HCT116 (cell line): Measurements from ENCODE around the gene CHN1. TPM values are rescaled to one million over a fixed set of nuclear protein-coding genes. Genes with fewer than 3 reads are reported as not detected.

Experiments used
- ATAC-seq: fragments of 200-7000 bp; cut with Tn5 transposase; 2 replicates; pipeline ENCODE4 v1.9.1; 2020; ENCODE audit warnings: mild to moderate bottlenecking, moderate library complexity
- BruUV-seq: library from RNA; stranded (reverse); fragments of 400-500 nt; replicated peaks from 2 replicates; lab custom pipeline; 2021; lab: Mats Ljungman, UMichigan
- CTCF ChIA-PET: fragments of 300-600 bp; sonication (Branson Sonifier 250); formaldehyde crosslinking; loops from one replicate; lab custom pipeline; 2021; ENCODE audit warnings: antibody characterized with exemption; lab: Charles Lee
- POLR2A ChIA-PET: fragments of 300-600, 350-600 bp; sonication (Branson Sonifier 250); formaldehyde crosslinking; loops from one replicate; lab custom pipeline; 2021; ENCODE audit warnings: antibody characterized with exemption; lab: Charles Lee
- RAD21 ChIA-PET, 2 experiments: fragments of 300-600 bp; sonication (Branson Sonifier 250); formaldehyde crosslinking; loops; one replicate each; lab custom pipeline; 2023; ENCODE audit warnings: low total read pairs in 2 of 2; ENCODE audit not compliant: uncharacterized antibody in 2 of 2, unreplicated experiment in 2 of 2, low non-redundant PET in 1 of 2; lab: Charles Lee
- DNase-seq: peaks from one replicate; pipeline ENCODE4 v3.0.0-alpha.2; 2010; ENCODE audit warnings: low read depth, low spot score
- H2AFZ ChIP-seq: fragments of 200-600 bp; shearing (Covaris generic), sonication (generic); 2 replicates; pipeline ENCODE4 v1.6.1; 2017; ENCODE audit warnings: low read depth, mixed run types, mixed read lengths, antibody characterized with exemption, low read length; ENCODE audit not compliant: poor library complexity, severe bottlenecking
- H3K27ac ChIP-seq: 2 replicates; pipeline ENCODE4 v1.5.1; 2012; ENCODE audit warnings: low read depth, low read length
- H3K27me3 ChIP-seq: fragments of 200-600 bp; sonication (generic); 2 replicates; pipeline ENCODE4 v1.6.1; 2016; ENCODE audit warnings: mixed run types, low read length, mixed read lengths; ENCODE audit not compliant: insufficient read depth
- H3K36me3 ChIP-seq, 2 experiments: fragments of 200-500 bp in 1 of 2; fragments of 200-600 bp in 1 of 2; sonication (Bioruptor generic) in 1 of 2; sonication (generic) in 1 of 2; 2 replicates each; pipeline versions ENCODE4 v1.5.1 to v1.6.1; 2014 to 2016; ENCODE audit warnings: low read length in 2 of 2, inconsistent platforms in 1 of 2, mixed read lengths in 1 of 2, mixed run types in 1 of 2; ENCODE audit not compliant: insufficient read depth in 2 of 2, control insufficient read depth in 1 of 2
- H3K4me1 ChIP-seq, 2 experiments: fragments of 200-600 bp in 1 of 2; sonication (generic) in 1 of 2; 2 replicates each; pipeline versions ENCODE4 v1.5.1 to v1.6.1; 2012 to 2017; ENCODE audit warnings: low read length in 2 of 2, inconsistent platforms in 1 of 2, mild to moderate bottlenecking in 1 of 2, mixed read lengths in 1 of 2, mixed run types in 1 of 2, moderate library complexity in 1 of 2; ENCODE audit not compliant: insufficient read depth in 2 of 2, control insufficient read depth in 1 of 2
- H3K4me2 ChIP-seq: fragments of 200-600 bp; sonication (generic); 2 replicates; pipeline ENCODE4 v1.6.1; 2017; ENCODE audit warnings: mixed run types, low read length, mixed read lengths
- H3K4me3 ChIP-seq, 2 experiments: fragments of 200-600 bp in 1 of 2; sonication (generic) in 1 of 2; replicated peaks in 1 of 2; 2 replicates each; pipeline ENCODE4 v1.5.1; 2011 to 2016; ENCODE audit warnings: low read length in 2 of 2, control low read depth in 1 of 2, low read depth in 1 of 2, mild to moderate bottlenecking in 1 of 2, mixed read lengths in 1 of 2, mixed run types in 1 of 2
- H3K79me2 ChIP-seq: fragments of 200-600 bp; sonication (generic); 2 replicates; pipeline ENCODE4 v1.6.1; 2017; ENCODE audit warnings: mild to moderate bottlenecking, mixed run types, low read length, moderate library complexity, mixed read lengths; ENCODE audit not compliant: insufficient read depth
- H3K9ac ChIP-seq: fragments of 200-600 bp; sonication (generic); 2 replicates; pipeline ENCODE4 v1.6.1; 2016; ENCODE audit warnings: low read length, mixed read lengths
- H3K9me2 ChIP-seq: fragments of 200-600 bp; sonication (generic), shearing (Covaris generic); 2 replicates; pipeline ENCODE4 v1.6.1; 2017; ENCODE audit warnings: mixed run types, mild to moderate bottlenecking, moderate library complexity; ENCODE audit not compliant: insufficient read depth
- H3K9me3 ChIP-seq, 2 experiments: fragments of 200-500 bp in 1 of 2; fragments of 200-600 bp in 1 of 2; sonication (Bioruptor generic) in 1 of 2; sonication (generic) in 1 of 2; 2 replicates each; pipeline ENCODE4 v1.6.1; 2014 to 2017; ENCODE audit warnings: low read length in 2 of 2, mixed read lengths in 2 of 2, inconsistent platforms in 1 of 2, low read depth in 1 of 2, mild to moderate bottlenecking in 1 of 2, mixed run types in 1 of 2, moderate library complexity in 1 of 2; ENCODE audit not compliant: control insufficient read depth in 1 of 2, insufficient read depth in 1 of 2
- H4K20me1 ChIP-seq: fragments of 200-600 bp; sonication (generic), shearing (Covaris generic); 2 replicates; pipeline ENCODE4 v1.6.1; 2017; ENCODE audit warnings: mixed run types, mild to moderate bottlenecking, moderate library complexity; ENCODE audit not compliant: insufficient read depth
- CEBPB ChIP-seq: IDR thresholded peaks from 2 replicates; pipeline ENCODE4 v1.6.1; 2012; ENCODE audit warnings: low read depth
- JUND ChIP-seq: IDR thresholded peaks from 2 replicates; pipeline ENCODE4 v1.6.1; 2012
- SRF ChIP-seq: IDR thresholded peaks from 2 replicates; pipeline ENCODE4 v1.6.1; 2012; ENCODE audit warnings: low read depth
- ZFX ChIP-seq: fragments of 450-650 bp; IDR thresholded peaks from 2 replicates; pipeline ENCODE4 v1.6.1; 2017
- intact Hi-C: fragments of 100-400 bp; cut with micrococcal nuclease; formaldehyde crosslinking; loops from 2 replicates; pipeline ENCODE4 v1.10.0; 2022
- total RNA-seq: library from RNA; stranded (reverse); gene quantifications from one replicate; pipeline ENCODE4 v1.2.1, GENCODE V29; 2021; ENCODE audit not compliant: unreplicated experiment
- TF ChIP-seq, protein P1 (sequence below), 3 experiments: fragments of 200-600 bp in 1 of 3; sonication (generic) in 1 of 3; IDR thresholded peaks in 2 of 3; conservative IDR thresholded peaks in 1 of 3; 2 replicates each; pipeline ENCODE4 v1.5.1; 2012 to 2017; ENCODE audit warnings: low read depth in 2 of 3, low read length in 2 of 3, antibody characterized with exemption in 1 of 3, borderline replicate concordance in 1 of 3, control low read depth in 1 of 3, mild to moderate bottlenecking in 1 of 3, mixed read lengths in 1 of 3, mixed run types in 1 of 3, moderate library complexity in 1 of 3; ENCODE audit not compliant: insufficient read depth in 1 of 3

The CHN1 gene
- total RNA-seq, 1 experiment from 2014 or later, result 3.6 TPM

DNA sequence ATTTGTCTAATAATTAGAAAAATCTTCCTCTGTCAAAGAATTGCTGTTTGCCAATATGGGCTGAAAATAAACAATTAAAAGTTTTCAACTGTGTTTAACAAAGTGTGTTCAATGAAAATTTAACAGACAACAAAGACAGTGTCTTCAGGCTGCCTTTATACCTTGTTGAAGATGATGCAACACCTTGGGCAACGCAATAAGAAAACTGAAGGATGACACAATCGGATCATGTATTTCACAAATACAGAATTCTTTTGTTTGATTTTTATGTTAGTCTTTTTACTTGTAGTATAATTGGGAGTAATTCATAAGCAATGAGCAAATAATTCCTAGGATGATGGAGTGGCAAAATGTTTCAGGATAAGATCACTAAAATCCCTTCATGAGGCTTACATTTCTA is 27.8 kb downstream of the CHN1 start:
- no peaks in the 10 kb centered on the region for H3K79me2 ChIP-seq
- H3K36me3 ChIP-seq, result no peaks in the 10 kb centered on the region
- POLR2A ChIA-PET, result no interaction called here
- H3K27me3 ChIP-seq, result no peaks in the 10 kb centered on the region
- no TSS peak for BruUV-seq
- H3K9me3 ChIP-seq, result no peaks in the 10 kb centered on the region
- ATAC-seq (no peak), DNase-seq (no peak)
- no peak overlapping the region for H2AFZ ChIP-seq
- H3K27ac ChIP-seq, result no peak overlapping the region
- intact Hi-C loops, result no loop called here
- H3K9ac ChIP-seq, result no peak overlapping the region
- CTCF ChIA-PET, result no interaction called here
- 0 out of 2 replicates have a peak, but pooled peaks have one; percentile 15 for TF ChIP-seq CEBPB
- no peak for TF ChIP-seq ZFX
- TF ChIP-seq, protein P1, sequence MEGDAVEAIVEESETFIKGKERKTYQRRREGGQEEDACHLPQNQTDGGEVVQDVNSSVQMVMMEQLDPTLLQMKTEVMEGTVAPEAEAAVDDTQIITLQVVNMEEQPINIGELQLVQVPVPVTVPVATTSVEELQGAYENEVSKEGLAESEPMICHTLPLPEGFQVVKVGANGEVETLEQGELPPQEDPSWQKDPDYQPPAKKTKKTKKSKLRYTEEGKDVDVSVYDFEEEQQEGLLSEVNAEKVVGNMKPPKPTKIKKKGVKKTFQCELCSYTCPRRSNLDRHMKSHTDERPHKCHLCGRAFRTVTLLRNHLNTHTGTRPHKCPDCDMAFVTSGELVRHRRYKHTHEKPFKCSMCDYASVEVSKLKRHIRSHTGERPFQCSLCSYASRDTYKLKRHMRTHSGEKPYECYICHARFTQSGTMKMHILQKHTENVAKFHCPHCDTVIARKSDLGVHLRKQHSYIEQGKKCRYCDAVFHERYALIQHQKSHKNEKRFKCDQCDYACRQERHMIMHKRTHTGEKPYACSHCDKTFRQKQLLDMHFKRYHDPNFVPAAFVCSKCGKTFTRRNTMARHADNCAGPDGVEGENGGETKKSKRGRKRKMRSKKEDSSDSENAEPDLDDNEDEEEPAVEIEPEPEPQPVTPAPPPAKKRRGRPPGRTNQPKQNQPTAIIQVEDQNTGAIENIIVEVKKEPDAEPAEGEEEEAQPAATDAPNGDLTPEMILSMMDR (IDR thresholded peaks at IDR 0.05 in 2 of 3, conservative IDR thresholded peaks at IDR 0.05 in 1 of 3; ENCODE audit: borderline replicate concordance in 1 of 3, insufficient read depth in 1 of 3, low read depth in 2 of 3, low read length in 2 of 3), result no peak
- TF ChIP-seq, all 23 proteins: peak for 1
- no peak overlapping the region for H3K4me2 ChIP-seq
- no peaks in the 10 kb centered on the region for H4K20me1 ChIP-seq
- no peak overlapping the region for H3K4me3 ChIP-seq
- RAD21 ChIA-PET, result no interaction called here
- H3K9me2 ChIP-seq, result no peaks in the 10 kb centered on the region
- H3K4me1 ChIP-seq, result peaks cover 0 to 12% of the 10 kb centered on the region in 2 experiments; a peak in 2 of 4 replicates

DNA sequence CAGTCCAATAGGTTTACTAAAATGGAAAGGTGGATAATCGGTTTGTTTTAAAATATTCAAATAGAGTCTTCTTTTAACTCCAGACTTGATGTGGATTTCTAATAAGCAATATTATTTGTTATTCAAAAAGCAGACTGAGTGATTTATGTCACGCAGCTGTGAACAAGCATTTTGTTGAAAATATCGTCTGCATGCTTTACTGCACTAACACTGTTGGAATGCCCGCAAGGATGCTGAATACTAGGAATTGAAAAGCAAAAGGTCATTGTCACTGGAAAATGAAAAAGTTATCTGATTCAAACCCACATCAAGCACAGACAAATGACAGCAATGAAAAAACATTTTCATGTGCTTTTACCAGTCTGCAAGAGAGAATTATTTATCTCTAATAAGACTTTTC is 31.1 kb downstream of the CHN1 start:
- ChIA-PET RAD21 (no interaction called here), POLR2A (no interaction called here), CTCF (no interaction called here)
- ATAC-seq (no peak), DNase-seq (no peak)
- Histone ChIP-seq H3K36me3 (no peaks in the 10 kb centered on the region), H3K4me1 (peaks cover 0 to 23% of the 10 kb centered on the region in 2 experiments; a peak in 2 of 4 replicates), H3K9me3 (no peaks in the 10 kb centered on the region), H3K79me2 (no peaks in the 10 kb centered on the region), H3K4me3 (no peak overlapping the region), H3K9me2 (no peaks in the 10 kb centered on the region), H3K27me3 (no peaks in the 10 kb centered on the region), H3K4me2 (no peak overlapping the region), H2AFZ (no peak overlapping the region), H3K9ac (no peak overlapping the region), H4K20me1 (no peaks in the 10 kb centered on the region), H3K27ac (no peak overlapping the region)
- no TSS peak for BruUV-seq
- intact Hi-C loops, result no loop called here
- TF ChIP-seq JUND (no peak), SRF (no peak)
